ENCODE data around the gene RETN.

Gene RETN, protein sequence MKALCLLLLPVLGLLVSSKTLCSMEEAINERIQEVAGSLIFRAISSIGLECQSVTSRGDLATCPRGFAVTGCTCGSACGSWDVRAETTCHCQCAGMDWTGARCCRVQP

DNA sequence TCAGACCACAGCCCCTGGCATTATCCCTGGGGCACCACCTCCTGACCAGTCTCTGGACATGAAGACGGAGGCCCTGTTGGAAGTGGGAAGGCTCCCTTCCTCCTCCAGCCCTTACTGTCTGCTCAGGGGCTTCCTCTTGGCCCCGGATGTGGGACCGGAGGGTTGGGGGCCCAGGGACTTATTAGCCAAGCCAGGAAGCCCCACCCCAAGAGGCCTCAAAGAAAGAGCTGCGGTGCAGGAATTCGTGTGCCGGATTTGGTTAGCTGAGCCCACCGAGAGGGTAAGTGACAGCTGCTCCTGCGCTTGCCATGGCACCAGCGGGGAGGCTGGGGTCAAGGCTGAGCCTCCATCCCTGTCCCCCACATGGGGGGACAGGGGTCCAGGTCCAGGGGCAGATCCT, at the start of gene RETN:
Gene RETN, plus strand, starts transcription at position 208 of the 400 bp plus-strand sequence. CDS start 278 bp downstream, outside the sequence.
- no peak for DNase-seq (ENCODE audit: low read depth)

DNA sequence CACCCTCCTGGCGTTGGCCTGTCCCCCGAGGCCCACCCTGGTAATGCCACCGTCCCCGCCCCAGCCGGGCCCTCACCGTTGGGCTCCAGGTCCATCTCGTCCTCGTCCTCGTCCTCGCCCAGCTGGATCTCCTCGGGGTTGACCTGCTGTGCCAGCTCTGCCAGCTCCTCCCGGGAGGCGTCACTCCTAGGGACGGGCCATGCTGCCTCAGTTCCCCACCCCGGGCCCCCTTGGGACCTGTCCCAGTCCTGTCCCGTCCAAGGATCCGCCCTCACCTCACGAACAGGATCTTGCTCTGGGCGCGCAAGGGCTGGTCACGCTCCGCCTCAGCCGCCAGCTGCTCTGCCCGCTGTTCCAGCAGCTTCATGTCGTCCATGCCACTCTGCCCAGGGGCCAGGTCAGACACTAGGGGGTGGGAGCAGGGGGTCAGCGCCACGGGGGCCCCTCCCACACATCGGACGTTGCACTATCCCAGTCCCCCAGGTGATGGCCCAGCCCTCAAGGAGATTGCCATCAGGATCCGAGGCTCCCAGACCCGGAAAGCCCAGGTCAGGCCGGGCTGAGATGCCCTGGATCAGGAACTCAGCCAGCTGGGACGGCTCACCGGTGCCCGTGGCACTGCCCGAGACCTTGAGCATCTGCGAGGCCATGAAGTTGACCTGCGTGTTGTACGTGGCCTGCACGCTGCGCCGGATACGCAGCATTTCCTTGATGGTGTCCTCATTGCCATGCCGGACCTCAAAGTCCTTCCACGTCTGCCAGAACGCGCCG, 49.0 kb upstream of the RETN start:
- no peak for DNase-seq (ENCODE audit: low read depth)

DNA sequence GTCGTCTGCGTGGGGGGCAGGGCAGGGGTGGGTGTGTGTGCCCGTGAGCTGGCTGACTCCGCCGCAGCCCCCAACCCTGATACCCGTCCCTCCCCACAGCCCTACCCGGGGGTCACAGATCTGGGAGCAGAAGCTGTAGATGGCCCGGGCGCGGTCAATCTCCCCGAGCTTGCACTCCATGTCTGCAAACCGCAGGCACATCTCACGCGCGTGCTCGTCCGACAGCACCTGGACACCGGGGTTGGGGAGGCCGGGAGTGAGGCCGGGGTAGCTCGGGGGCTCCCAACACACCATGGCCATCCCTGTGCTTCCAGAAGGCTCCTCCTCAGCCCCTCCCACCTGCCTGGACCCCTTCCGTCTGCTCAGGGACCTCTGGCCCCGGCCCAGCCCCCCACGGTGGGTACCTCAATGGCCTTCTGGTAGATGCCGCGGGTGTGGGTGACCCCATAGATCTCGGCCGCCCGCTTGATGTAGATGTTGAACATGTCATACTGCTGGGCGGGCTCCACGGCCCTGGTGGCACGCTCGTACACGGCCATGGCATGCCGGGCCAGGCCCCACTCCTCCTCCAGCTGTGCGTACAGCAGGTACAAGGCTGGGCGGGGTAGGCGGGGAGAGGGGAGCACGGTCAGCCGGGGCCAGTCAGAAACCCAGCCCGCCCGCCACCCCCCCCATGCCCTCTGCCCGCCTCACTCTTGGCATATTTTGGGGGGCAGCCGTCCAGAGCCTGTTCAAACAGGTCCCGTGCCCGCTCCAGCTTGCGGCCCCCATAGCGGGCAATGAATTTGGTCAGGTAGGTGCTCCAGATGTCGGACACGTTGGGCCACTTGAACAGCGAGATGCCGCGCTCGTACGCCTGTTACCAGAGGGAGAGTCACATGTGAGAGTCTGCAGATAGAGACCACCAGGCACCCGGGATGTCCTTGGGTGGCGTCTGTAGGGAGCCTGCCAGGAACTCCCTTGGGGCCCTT, 48.1 kb upstream of the RETN start:
- no peak for DNase-seq (ENCODE audit: low read depth)

DNA sequence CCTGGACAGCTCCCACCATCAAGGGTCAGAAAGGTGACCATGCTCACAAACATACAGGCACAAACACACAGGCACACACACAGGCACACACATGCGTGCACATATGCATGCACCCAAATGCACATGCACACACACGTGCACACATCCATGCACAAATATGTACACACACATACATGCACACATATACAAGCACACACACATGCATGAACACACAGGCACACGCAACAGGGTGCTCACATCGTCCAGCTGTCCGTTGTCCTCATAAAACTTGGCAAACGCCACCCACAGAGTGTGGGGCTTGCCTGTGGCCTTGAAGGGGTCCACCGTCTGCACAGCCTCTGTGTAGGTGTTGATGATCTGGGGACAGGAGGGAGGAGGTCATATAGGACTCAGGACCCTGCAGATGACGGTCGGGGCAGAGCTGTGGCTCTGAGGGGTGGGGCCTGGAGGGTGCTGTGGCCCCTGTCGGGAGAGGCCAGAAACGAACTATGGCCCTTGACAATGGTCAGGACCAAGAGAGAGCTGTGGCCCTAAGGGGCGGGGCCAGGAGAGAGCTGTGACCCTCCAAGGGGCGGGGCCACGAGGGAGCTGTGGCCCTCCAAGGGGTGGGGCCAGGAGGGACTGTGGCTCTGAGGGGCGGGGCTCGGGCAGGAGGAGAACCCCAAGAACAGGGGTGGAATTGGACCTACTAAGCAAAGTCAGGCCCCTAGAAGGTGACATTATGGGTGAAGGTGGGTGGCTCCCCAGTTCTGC, 45.7 kb upstream of the RETN start:
- no peak for DNase-seq (ENCODE audit: low read depth)

DNA sequence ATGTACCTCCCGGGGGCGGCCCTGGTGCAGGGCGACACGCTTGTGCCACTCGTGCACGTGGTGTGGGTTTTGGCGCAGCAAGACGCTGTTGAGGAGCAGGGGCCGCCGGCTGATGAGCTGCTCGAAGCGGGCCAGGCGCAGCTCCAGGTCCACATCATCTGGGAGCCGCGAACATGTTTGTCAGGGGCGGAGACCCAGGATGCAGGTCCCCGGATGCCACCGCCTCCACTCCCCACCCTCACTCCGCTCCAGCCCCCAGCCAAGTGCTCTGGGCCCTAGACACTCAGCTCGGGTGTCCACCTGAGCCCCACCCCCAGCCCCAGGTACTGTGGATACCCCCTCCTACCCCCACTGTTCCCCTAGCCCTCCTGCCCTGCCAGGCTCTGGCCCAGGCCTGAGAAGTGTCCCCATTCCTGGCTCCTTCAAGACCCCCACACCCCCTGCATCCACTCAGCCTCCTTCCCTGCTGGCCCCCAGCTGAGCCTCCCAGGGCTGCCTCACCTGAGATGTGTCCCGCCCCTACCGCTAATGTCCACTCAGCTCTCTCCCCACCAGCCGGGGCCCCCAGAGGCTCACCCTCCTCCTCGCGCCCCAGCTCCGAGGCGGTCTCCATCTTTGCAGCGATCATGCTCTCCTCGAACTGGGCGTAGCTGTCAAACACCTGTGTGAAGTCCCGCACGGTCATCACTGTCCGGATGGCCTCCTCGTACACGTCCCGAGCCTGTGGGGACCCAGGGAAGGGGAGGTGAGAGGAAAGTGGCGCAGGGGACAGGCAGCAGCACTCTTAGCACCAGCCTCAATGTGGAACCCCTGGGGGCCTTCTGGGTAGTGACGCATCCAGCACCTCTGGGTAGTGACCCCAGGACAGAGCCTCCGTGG, 44.9 kb upstream of the RETN start:
- no peak for DNase-seq (ENCODE audit: low read depth)

DNA sequence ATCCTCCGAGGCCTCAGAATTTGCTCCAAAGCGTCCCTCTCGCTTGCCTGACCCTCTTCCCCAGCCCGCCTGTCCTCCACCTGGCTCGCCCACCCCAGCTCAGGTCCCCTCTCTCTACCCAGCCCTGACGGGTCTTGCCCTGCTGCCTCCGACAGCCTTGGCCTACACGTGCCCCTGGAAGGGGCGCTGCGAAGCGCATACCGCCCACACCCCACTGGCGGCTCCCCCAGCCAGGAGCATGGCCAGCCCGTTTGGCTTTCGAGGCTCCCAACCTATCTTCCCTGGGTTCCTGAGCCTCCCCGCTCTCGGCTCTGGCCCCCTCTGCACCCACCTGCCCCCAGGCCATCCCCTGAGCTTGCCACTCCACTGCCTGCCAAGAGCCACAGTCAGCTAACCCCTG, 44.0 kb upstream of the RETN start:
- no peak for DNase-seq (ENCODE audit: low read depth)

DNA sequence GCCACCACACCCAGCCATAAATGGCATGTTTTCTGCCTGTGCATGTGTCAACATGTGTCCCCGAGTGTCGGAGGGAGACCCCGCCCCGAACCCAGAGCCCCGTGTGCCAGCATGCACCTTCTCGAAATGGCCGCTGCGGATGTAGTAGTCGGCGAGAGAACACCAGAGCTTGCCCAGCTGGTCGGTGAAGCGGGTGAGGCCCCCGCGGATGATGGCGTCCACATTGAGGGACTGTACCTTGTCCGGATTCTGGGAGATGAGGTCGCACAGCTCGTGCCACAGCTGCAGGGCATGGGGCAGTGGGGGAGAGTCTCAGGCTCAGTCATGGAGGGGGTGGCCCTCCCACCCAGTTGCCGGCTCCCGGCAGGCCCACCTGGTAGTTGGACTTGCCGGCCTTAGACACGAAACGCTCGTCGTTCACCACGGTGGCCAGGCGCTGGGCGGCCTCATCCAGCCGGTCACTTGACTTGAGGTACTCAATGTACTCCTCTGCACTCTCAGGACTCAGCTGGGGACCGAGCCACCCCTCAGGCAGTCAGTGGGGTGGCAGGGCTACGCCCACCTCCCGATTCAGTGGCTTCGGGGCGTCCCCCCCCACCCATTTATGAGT, 43.0 kb upstream of the RETN start:
- no peak for DNase-seq (ENCODE audit: low read depth)

DNA sequence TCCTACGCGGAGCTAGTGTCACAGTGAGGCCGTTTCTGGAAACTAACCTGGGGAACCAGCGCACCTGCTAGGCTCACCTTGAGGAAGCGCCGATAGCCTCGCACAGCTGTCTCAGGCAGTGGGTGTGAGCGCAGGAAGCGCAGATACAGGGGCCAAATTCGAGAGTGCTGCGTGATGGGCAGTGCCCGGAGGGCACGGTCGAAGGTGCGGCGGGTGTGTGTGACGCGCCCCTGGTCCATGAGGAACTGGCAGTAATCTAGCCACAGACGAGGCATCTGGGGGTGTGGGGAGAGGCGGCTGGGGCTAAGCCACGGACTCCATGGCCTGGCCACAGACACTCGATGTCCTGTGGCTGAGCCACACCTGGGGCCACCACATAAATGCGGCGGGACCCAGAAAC, 41.7 kb upstream of the RETN start:
- no peak for DNase-seq (ENCODE audit: low read depth)

DNA sequence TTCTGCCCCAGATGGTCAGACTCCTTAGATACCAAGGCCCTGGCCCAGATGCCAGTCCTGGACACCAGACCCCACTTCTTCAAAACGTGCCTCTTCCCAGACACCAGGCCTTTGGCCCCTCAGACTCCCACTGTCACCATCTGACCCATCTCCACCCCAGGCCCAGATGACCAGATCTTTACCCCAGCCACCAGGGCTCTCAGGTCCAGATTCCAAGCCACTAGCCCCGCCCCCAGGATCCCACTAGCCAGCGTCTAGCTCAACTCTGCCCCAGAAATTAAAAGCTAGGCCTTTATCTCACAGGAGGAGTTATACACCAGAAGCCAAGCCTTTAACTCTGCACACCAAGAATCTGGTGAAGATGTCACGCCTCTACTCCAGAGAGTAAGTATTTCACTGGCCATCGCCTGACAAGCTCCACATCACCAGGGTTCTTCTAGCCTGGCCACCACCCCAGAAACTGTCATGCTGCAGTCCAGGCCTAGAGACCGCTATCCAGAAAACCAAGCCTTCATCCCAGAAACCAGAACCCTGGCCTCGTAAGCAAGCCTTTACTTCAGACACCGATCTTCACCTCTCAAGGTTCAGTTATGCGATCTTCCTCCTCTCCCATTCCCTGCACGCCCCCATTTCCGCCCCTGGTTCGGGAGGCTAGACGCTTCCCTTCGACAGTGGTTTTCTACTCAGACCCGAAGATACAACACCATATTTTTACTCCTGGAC, 40.1 kb upstream of the RETN start:
- no peak for DNase-seq (ENCODE audit: low read depth)

DNA sequence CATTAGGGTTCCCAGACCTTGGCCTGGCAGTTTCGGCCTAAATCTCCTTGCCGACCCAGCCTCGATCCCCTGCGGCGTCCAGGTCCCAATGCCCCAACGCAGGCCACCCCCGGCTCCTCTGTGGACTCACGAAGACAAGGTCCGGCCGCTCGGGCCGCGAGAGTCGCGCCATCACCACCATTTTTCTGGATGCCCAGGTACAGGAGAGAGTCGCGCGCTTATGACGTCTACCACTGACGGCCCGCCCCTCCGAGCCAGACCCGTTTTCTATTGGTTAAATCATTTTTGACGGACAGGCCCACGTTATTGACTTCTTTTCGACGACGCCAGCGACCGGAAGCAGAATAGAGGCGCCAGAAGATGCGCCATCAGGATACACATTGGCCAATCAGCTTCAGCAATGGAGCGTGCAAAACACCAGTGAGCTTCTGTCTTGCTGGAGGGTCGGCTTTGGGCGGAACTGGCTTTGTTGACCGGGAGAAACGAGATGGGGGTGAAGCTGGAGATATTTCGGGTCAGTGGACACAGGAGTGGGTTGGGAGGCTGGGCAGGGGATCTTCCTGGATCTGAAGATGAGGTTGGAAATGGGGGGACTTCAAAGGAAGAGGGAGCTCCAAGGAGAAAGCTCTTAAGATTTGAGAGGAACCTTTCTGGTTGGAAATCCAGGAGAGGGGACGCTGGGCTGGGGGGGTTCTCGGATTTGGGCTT, 39.3 kb upstream of the RETN start, which contains the start of the genes PET100 and XAB2:
Gene PET100, plus strand, starts transcription at position 447 of the 708 bp plus-strand sequence. Its CDS starts 41 bp downstream, at position 488.
Gene XAB2, minus strand, starts transcription at position 199 of the 708 bp plus-strand sequence. Its CDS starts 18 bp downstream, at position 181.
- DNase-seq (ENCODE audit: low read depth) = peak; percentile 81

DNA sequence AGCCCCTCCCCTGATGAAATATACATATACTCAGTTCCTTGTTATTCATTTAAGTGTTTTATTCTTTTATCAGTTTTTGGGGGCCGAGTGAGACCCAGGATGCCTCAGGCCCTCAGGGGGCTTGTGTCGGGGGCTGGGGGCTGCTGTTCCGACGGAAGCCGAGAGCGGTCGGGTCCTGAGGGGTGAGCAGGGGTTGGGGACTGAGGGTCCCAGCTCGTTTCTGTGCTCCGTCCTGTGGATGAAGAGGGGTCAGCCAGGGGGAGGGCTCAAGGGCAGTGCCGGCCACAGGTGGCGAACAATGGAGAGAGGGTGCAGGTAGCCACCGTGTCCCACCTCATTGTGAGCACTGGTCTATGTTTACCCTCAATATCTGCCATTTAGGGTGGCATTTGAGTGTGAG, 37.3 kb upstream of the RETN start:
- no peak for DNase-seq (ENCODE audit: low read depth)

DNA sequence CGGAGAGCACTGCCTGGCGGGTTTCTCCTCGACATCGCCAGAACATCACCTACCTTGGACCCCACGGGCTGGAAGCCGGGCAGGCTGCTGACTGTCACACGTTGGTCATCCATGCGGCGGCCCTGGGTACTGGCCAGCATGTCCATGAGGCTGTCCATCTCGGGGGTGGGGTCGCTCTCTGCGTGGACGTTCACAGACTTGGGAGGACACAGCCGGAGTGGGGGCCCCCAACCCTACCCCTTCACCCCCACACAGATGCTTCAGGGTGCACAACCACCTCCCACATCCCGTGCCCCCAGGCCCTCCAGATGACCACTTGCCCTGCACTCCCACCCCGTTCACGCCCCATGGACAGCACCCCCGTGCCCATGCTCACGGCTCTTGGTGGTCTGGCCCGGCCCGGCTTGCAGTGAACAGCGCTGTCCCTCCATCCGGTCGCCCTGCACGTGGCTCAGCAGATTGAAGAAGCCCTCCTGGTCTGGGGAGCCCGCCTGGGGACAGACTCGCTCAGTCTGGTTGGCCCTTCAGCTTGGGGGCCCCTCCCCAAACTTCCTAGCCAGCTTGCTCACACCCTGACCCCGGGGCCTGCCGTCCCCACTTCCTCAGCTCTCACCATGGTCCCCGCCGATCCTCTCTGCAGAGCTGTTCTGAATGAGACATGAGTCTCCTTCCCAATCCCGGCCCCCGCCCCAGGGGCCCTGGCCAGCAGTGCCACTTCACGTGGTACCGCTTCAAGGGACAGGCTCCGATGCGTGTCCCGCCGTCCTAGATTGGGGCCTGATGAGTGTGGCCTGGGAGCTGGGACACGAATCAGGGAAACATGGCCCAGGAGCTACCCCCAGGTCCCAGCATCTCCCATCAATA, 36.3 kb upstream of the RETN start:
- DNase-seq (ENCODE audit: low read depth) = no peak

DNA sequence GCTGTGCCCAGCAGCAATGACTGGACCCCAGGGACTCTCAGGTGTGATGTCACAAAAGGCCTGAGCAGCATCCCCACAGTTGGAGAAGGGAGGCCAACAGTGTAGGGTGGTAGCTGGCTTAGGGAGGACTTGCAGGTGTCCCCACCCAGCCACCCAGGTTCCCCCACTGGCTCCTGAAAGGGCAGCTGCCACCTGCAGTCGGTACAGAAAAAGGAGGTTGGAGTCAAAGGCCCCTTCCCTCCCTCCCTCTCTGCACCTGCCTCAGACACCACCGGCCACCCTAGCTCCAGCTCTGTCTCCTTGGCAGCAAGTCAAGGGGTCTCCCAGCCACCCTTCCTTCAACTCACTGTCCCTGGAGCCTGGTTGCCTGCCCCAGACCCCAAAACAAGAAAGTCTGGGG, 35.2 kb upstream of the RETN start, which contains the start of gene PCP2:
Gene PCP2, minus strand, starts transcription at position 22 of the 400 bp plus-strand sequence. CDS start 262 bp downstream, outside the sequence.
- DNase-seq (ENCODE audit: low read depth) = no peak

DNA sequence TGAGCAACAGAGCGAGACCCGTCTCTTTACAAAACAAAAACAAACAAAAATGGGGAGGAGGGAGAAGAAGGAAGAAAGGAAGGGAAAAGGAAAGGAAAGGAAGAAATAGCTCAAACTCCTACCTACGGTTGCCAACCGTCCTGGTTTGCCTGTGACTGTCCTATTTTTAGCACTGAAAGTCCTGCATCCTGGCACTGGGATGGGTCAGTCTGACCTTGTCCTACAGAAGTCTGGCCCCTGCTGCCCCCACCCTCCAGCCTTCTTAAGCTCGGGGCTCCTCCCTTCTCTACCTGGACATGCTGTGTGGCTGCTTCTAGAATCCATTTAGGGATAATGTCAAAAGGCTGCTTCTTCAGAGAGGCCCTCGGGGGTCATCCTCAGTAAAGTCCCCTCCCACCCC, 33.2 kb upstream of the RETN start:
- no peak for DNase-seq (ENCODE audit: low read depth)

DNA sequence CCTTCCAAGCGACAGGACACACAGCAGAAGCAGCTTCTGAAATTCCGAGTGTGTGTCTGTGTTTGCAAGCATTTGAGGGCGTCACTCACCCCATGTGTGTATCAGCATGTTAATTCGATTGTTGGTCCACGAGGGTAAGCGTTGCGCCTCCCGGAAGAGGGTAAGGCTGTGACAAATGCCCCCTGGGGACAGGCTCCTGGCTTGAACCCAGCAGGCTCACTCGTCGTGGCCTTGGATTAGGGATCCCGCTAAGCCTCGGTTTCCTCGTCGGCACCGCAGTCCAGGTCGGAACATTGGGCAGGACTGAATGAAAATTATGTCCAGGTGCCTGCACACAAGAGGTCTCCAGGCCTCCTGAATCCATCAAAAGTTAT, 32.5 kb upstream of the RETN start:
- DNase-seq (ENCODE audit: low read depth) = no peak

DNA sequence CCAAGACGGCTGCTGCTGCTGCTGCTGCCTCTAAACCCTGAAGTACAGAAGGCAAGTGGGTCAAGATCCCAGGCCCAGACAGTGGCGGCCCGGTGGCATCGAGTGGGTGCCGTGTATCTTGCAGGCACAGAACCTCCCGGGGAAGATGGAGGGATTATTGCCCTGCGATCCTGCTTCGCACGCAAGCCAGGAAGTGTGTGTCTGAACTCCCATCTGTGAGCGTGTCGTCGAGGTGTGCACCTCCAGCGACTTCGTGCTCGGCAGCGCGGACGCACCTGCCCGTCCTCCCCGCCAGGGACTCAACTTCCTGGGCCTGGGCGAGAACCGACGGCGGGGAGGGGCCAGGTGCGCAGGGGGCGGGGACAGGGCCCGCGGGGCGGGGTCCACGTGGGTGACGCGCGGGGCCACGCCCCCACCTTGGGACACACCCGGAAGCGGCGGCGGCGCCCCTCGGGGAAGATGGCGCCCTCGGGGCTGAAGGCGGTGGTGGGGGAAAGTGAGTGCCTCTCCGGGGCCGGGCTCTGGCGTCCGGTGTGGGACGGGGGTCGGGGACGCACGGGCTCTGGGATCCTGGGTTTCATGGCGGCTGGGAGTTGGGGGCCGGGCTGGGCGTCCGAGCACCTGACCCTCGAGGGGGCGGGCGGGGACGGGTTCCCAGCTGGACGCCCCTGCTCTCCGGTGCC, 32.0 kb upstream of the RETN start, which contains the start of gene STXBP2:
Gene STXBP2, plus strand, starts transcription at position 420 of the 683 bp plus-strand sequence. Its CDS starts 40 bp downstream, at position 460.
- DNase-seq (ENCODE audit: low read depth) = peak; percentile 85
